PC-9 (cell line): Measurements from ENCODE around the gene NAT8L. TPM values are rescaled to one million over a fixed set of nuclear protein-coding genes. Genes with fewer than 3 reads are reported as not detected.

Experiments used
- BruUV-seq: library from RNA; stranded (reverse); fragments of 400-500 nt; replicated peaks from 2 replicates; lab custom pipeline; 2021; lab: Mats Ljungman, UMichigan
- CTCF ChIA-PET: fragments of 300-600 bp; sonication (Branson Sonifier 250); formaldehyde crosslinking; loops from one replicate; lab custom pipeline; 2022; ENCODE audit warnings: antibody characterized with exemption; lab: Charles Lee
- POLR2A ChIA-PET: fragments of 300-600 bp; sonication (Branson Sonifier 250); formaldehyde crosslinking; loops from one replicate; lab custom pipeline; 2022; ENCODE audit warnings: antibody characterized with exemption; ENCODE audit not compliant: unreplicated experiment; lab: Charles Lee
- DNase-seq, 2 experiments: peaks; one replicate each; pipeline versions ENCODE4 v3.0.0 to v3.0.0-alpha.2; 2015 to 2022; ENCODE audit warnings: mixed read lengths in 1 of 2
- H2AFZ ChIP-seq: fragments of 200-600 bp; sonication (generic); 2 replicates; pipeline ENCODE4 v1.8.1; 2017; ENCODE audit warnings: antibody characterized with exemption
- H3F3A ChIP-seq: fragments of 200-600 bp; sonication (generic); 2 replicates; pipeline ENCODE4 v1.8.1; 2017; ENCODE audit warnings: antibody characterized with exemption, mild to moderate bottlenecking, low read depth; ENCODE audit not compliant: insufficient read depth
- H3K27ac ChIP-seq: fragments of 200-600 bp; sonication (generic); 2 replicates; pipeline ENCODE4 v1.6.1; 2016; ENCODE audit warnings: mixed run types
- H3K27me3 ChIP-seq: fragments of 200-600 bp; sonication (generic); 2 replicates; pipeline ENCODE4 v1.6.1; 2016; ENCODE audit warnings: low read depth, mixed run types; ENCODE audit not compliant: insufficient read depth
- H3K36me3 ChIP-seq: fragments of 200-600 bp; sonication (generic); 2 replicates; pipeline ENCODE4 v1.6.1; 2016; ENCODE audit warnings: low read depth, mixed run types
- H3K4me1 ChIP-seq: fragments of 200-600 bp; sonication (generic); replicated peaks from 2 replicates; pipeline ENCODE4 v1.6.1; 2016; ENCODE audit warnings: mixed run types; ENCODE audit not compliant: insufficient read depth
- H3K4me2 ChIP-seq: fragments of 200-600 bp; sonication (generic); 2 replicates; pipeline ENCODE4 v1.6.1; 2017; ENCODE audit warnings: mixed run types
- H3K4me3 ChIP-seq: fragments of 200-600 bp; sonication (generic); 2 replicates; pipeline ENCODE4 v1.6.1; 2016; ENCODE audit warnings: mixed run types
- H3K79me2 ChIP-seq: fragments of 200-600 bp; sonication (generic); 2 replicates; pipeline ENCODE4 v1.6.1; 2017; ENCODE audit warnings: low read depth, mixed run types
- H3K9me2 ChIP-seq: fragments of 200-600 bp; sonication (generic); 2 replicates; pipeline ENCODE4 v1.8.1; 2017; ENCODE audit warnings: mild to moderate bottlenecking; ENCODE audit not compliant: insufficient read depth
- H3K9me3 ChIP-seq: fragments of 200-600 bp; sonication (generic); 2 replicates; pipeline ENCODE4 v1.8.1; 2016; ENCODE audit warnings: low read depth; ENCODE audit not compliant: insufficient read depth
- H4K20me1 ChIP-seq: fragments of 200-600 bp; sonication (generic); 2 replicates; pipeline ENCODE4 v1.8.1; 2017; ENCODE audit not compliant: insufficient read depth
- EZH2 ChIP-seq: fragments of 200-600 bp; sonication (generic); IDR thresholded peaks from 2 replicates; pipeline ENCODE4 v1.8.0; 2017; ENCODE audit warnings: antibody characterized with exemption, low read depth
- intact Hi-C: fragments of 100-400 bp; cut with micrococcal nuclease; formaldehyde crosslinking; loops from one replicate; pipeline ENCODE4 v1.10.0; 2022; ENCODE audit not compliant: unreplicated experiment
- total RNA-seq: library from RNA; stranded (reverse); gene quantifications from 2 replicates; pipeline ENCODE4 v1.2.3, GENCODE V29; 2021
- TF ChIP-seq, protein P1 (sequence below): fragments of 200-600 bp; sonication (generic); conservative IDR thresholded peaks from 2 replicates; pipeline ENCODE4 v1.6.1; 2017; ENCODE audit warnings: mixed run types, antibody characterized with exemption, mild to moderate bottlenecking, moderate library complexity

The NAT8L gene
- total RNA-seq, 1 experiment from 2014 or later = 2.1 TPM

DNA sequence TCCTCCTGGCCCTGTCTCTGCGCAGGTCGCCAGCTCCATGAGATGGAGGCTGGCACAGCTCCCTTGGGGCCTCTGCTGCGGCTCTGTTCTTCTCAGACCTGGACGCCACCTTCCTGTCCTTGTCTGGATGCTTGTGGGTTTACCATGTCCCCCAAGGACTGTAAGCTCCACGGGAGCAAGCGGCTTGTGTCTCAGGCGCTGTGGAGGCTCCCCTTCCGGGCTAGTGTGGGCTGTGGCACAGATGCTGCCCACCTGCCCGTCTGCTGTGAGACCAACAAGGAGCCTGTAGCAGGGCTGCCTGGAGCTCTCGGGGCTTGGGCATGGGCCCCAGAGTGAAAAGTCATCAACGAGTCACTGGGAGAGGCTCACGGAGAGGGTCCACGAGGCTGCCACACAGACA lies 25.2 kb downstream of the NAT8L start:
- ChIA-PET POLR2A (no interaction called here), CTCF (no interaction called here)
- Histone ChIP-seq H3K9me2 (no peaks in the 10 kb centered on the region), H3K4me2 (no peak overlapping the region), H3K36me3 (no peaks in the 10 kb centered on the region), H3K4me3 (no peak overlapping the region), H3K9me3 (no peaks in the 10 kb centered on the region), H2AFZ (no peak overlapping the region), H3F3A (no peaks in the 10 kb centered on the region), H3K27me3 (no peaks in the 10 kb centered on the region), H3K79me2 (no peaks in the 10 kb centered on the region), H3K27ac (no peak overlapping the region), H4K20me1 (no peaks in the 10 kb centered on the region), H3K4me1 (no peaks in the 10 kb centered on the region)
- intact Hi-C loops = no loop called here
- no TSS peak for BruUV-seq
- DNase-seq = no peak
- TF ChIP-seq, protein P1, sequence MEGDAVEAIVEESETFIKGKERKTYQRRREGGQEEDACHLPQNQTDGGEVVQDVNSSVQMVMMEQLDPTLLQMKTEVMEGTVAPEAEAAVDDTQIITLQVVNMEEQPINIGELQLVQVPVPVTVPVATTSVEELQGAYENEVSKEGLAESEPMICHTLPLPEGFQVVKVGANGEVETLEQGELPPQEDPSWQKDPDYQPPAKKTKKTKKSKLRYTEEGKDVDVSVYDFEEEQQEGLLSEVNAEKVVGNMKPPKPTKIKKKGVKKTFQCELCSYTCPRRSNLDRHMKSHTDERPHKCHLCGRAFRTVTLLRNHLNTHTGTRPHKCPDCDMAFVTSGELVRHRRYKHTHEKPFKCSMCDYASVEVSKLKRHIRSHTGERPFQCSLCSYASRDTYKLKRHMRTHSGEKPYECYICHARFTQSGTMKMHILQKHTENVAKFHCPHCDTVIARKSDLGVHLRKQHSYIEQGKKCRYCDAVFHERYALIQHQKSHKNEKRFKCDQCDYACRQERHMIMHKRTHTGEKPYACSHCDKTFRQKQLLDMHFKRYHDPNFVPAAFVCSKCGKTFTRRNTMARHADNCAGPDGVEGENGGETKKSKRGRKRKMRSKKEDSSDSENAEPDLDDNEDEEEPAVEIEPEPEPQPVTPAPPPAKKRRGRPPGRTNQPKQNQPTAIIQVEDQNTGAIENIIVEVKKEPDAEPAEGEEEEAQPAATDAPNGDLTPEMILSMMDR = no peak
- TF ChIP-seq EZH2 = no peak

- intact Hi-C loops = no loop called here
- Histone ChIP-seq H3K79me2 (no peaks in the 10 kb centered on the region), H3K9me2 (no peaks in the 10 kb centered on the region), H2AFZ (no peak overlapping the region), H3K4me1 (no peaks in the 10 kb centered on the region), H3K4me2 (no peak overlapping the region), H3K4me3 (no peak overlapping the region), H3K36me3 (no peaks in the 10 kb centered on the region), H3K9me3 (no peaks in the 10 kb centered on the region), H3K27ac (no peak overlapping the region), H3F3A (no peaks in the 10 kb centered on the region), H4K20me1 (no peaks in the 10 kb centered on the region), H3K27me3 (no peaks in the 10 kb centered on the region)
- ChIA-PET CTCF (no interaction called here), POLR2A (no interaction called here)
- BruUV-seq = no TSS peak
- no peak for TF ChIP-seq EZH2
- TF ChIP-seq, protein P1 = no peak
- DNase-seq = no peak
Observed at GRCh38 chr4:2085496-2085901, 26.4 kb downstream of the NAT8L start.

GRCh38 chr4:2087170-2087569 lies 28.0 kb downstream of the NAT8L start:
- ChIA-PET POLR2A (interaction anchor here (0.6 to 0.7 kb wide), 3 partner anchors 71 to 643 kb away, joined by 3 to 6 read pairs (median 3); no protein-coding TSS in a partner anchor), CTCF (no interaction called here)
- Histone ChIP-seq H3K36me3 (no peaks in the 10 kb centered on the region), H3K27ac (no peak overlapping the region), H3K4me2 (no peak overlapping the region), H3K27me3 (no peaks in the 10 kb centered on the region), H3K4me3 (no peak overlapping the region), H4K20me1 (no peaks in the 10 kb centered on the region), H3F3A (no peaks in the 10 kb centered on the region), H3K9me3 (no peaks in the 10 kb centered on the region), H3K79me2 (no peaks in the 10 kb centered on the region), H3K9me2 (no peaks in the 10 kb centered on the region), H3K4me1 (no peaks in the 10 kb centered on the region), H2AFZ (no peak overlapping the region)
- intact Hi-C loops = no loop called here
- no peak for DNase-seq
- no TSS peak for BruUV-seq
- TF ChIP-seq, protein P1 = no peak; the same call in 1 of the 2 replicates
- TF ChIP-seq EZH2 = no peak
